Activated T-cell treated with anti-CD3 and anti-CD28 coated beads, Interleukin-2, amount 50 U/mL, for 4 hours (primary cell): ENCODE measurements around the gene MYL9. TPM values are rescaled to one million over a fixed set of nuclear protein-coding genes. Genes with fewer than 3 reads are reported as not detected.

Experiments
- ATAC-seq, 2 donors: fragments of 200-7000 bp; cut with Tn5 transposase; one replicate each; pipeline ENCODE4 v1.10.0; 2021
- DNase-seq: peaks from one replicate; pipeline ENCODE4 v3.0.0-alpha.2; 2020
- H3K27me3 Mint-ChIP-seq: one replicate; pipeline ENCODE4 v1.8.0; 2021; ENCODE audit warnings: low read depth, mixed read lengths
- H3K36me3 Mint-ChIP-seq: one replicate; pipeline ENCODE4 v1.8.0; 2022; ENCODE audit warnings: mixed read lengths; ENCODE audit not compliant: insufficient read depth
- H3K4me1 Mint-ChIP-seq: one replicate; pipeline ENCODE4 v1.8.0; 2021; ENCODE audit warnings: low read depth, mixed read lengths
- H3K4me3 Mint-ChIP-seq: one replicate; pipeline ENCODE4 v1.8.0; 2021; ENCODE audit warnings: mild to moderate bottlenecking, moderate library complexity, mixed read lengths
- H3K9me3 Mint-ChIP-seq: one replicate; pipeline ENCODE4 v1.8.0; 2021; ENCODE audit warnings: mixed read lengths
- total RNA-seq, 3 donors: library from RNA; stranded (reverse); gene quantifications; one replicate each; pipeline ENCODE4 v1.2.1, GENCODE V29; 2021

The MYL9 gene
- total RNA-seq, 3 donors from 2014 or later, result 0.90 to 1.2 (median 0.98) TPM

GRCh38 chr20:36540551-36541211 lies 638 bp upstream of the MYL9 start:
- peaks cover 5% of the 10 kb centered on the region for H3K27me3 Mint-ChIP-seq
- H3K9me3 Mint-ChIP-seq, result no peaks in the 10 kb centered on the region
- no peak overlapping the region for H3K4me3 Mint-ChIP-seq
- H3K36me3 Mint-ChIP-seq, result no peaks in the 10 kb centered on the region
- ATAC-seq (peak in 1 of 2 donors; percentile 14), DNase-seq (no peak)
- no peaks in the 10 kb centered on the region for H3K4me1 Mint-ChIP-seq

- Mint-ChIP-seq H3K4me1 (no peaks in the 10 kb centered on the region), H3K9me3 (no peaks in the 10 kb centered on the region), H3K27me3 (peaks cover 5% of the 10 kb centered on the region), H3K4me3 (no peak overlapping the region), H3K36me3 (no peaks in the 10 kb centered on the region)
- DNase-seq, result no peak
- no peak for ATAC-seq
Measured at GRCh38 chr20:36541768-36542488, 609 bp downstream of the MYL9 start.

GRCh38 chr20:36542516-36543183 lies 1.3 kb downstream of the MYL9 start:
- no peak overlapping the region for H3K4me3 Mint-ChIP-seq
- no peaks in the 10 kb centered on the region for H3K9me3 Mint-ChIP-seq
- no peaks in the 10 kb centered on the region for H3K36me3 Mint-ChIP-seq
- H3K4me1 Mint-ChIP-seq, result no peaks in the 10 kb centered on the region
- ATAC-seq (no peak), DNase-seq (no peak)
- peaks cover 5% of the 10 kb centered on the region for H3K27me3 Mint-ChIP-seq

GRCh38 chr20:36543184-36544133 lies 2.1 kb downstream of the MYL9 start:
- ATAC-seq (no peak), DNase-seq (no peak)
- Mint-ChIP-seq H3K4me1 (no peaks in the 10 kb centered on the region), H3K36me3 (no peaks in the 10 kb centered on the region), H3K9me3 (no peaks in the 10 kb centered on the region), H3K27me3 (peaks cover 5% of the 10 kb centered on the region), H3K4me3 (no peak overlapping the region)

- no peak for DNase-seq
- no peaks in the 10 kb centered on the region for H3K9me3 Mint-ChIP-seq
- no peaks in the 10 kb centered on the region for H3K36me3 Mint-ChIP-seq
- ATAC-seq, result no peak
- no peaks in the 10 kb centered on the region for H3K4me1 Mint-ChIP-seq
- H3K27me3 Mint-ChIP-seq, result peaks cover 3% of the 10 kb centered on the region
- no peak overlapping the region for H3K4me3 Mint-ChIP-seq
Measured at GRCh38 chr20:36544134-36545018, 3.1 kb downstream of the MYL9 start.

GRCh38 chr20:36546111-36546736 lies 4.9 kb downstream of the MYL9 start:
- H3K4me3 Mint-ChIP-seq, result no peak overlapping the region
- H3K9me3 Mint-ChIP-seq, result no peaks in the 10 kb centered on the region
- no peaks in the 10 kb centered on the region for H3K27me3 Mint-ChIP-seq
- ATAC-seq (no peak), DNase-seq (no peak)
- no peaks in the 10 kb centered on the region for H3K36me3 Mint-ChIP-seq
- H3K4me1 Mint-ChIP-seq, result no peaks in the 10 kb centered on the region

- Mint-ChIP-seq H3K36me3 (no peaks in the 10 kb centered on the region), H3K4me1 (no peaks in the 10 kb centered on the region), H3K9me3 (no peaks in the 10 kb centered on the region), H3K27me3 (no peaks in the 10 kb centered on the region), H3K4me3 (no peak overlapping the region)
- DNase-seq (no peak), ATAC-seq (no peak)
Measured at GRCh38 chr20:36547186-36548005, 6.1 kb downstream of the MYL9 start.

GRCh38 chr20:36548006-36548315 lies 6.6 kb downstream of the MYL9 start:
- DNase-seq, result no peak
- no peaks in the 10 kb centered on the region for H3K36me3 Mint-ChIP-seq

GRCh38 chr20:36548704-36549627 lies 7.6 kb downstream of the MYL9 start:
- no peak overlapping the region for H3K4me3 Mint-ChIP-seq
- no peaks in the 10 kb centered on the region for H3K4me1 Mint-ChIP-seq
- no peaks in the 10 kb centered on the region for H3K9me3 Mint-ChIP-seq
- no peak for ATAC-seq
- H3K27me3 Mint-ChIP-seq, result no peaks in the 10 kb centered on the region
- DNase-seq, result no peak
- H3K36me3 Mint-ChIP-seq, result no peaks in the 10 kb centered on the region

More at GRCh38 chr20:36548006-36548315, 6.6 kb downstream of the MYL9 start:
- H3K4me3 Mint-ChIP-seq, result no peak overlapping the region
- H3K4me1 Mint-ChIP-seq, result no peaks in the 10 kb centered on the region
- ATAC-seq, result no peak
- H3K9me3 Mint-ChIP-seq, result no peaks in the 10 kb centered on the region
- H3K27me3 Mint-ChIP-seq, result no peaks in the 10 kb centered on the region

- ATAC-seq, result no peak
- no peak for DNase-seq
- Mint-ChIP-seq H3K9me3 (no peaks in the 10 kb centered on the region), H3K27me3 (no peaks in the 10 kb centered on the region), H3K4me3 (no peak overlapping the region), H3K36me3 (no peaks in the 10 kb centered on the region), H3K4me1 (no peaks in the 10 kb centered on the region)
Measured at GRCh38 chr20:36549628-36549941, 8.3 kb downstream of the MYL9 start.

- H3K4me3 Mint-ChIP-seq, result no peak overlapping the region
- H3K36me3 Mint-ChIP-seq, result no peaks in the 10 kb centered on the region
- DNase-seq, result no peak
- no peak for ATAC-seq
- H3K27me3 Mint-ChIP-seq, result no peaks in the 10 kb centered on the region
- no peaks in the 10 kb centered on the region for H3K4me1 Mint-ChIP-seq
- H3K9me3 Mint-ChIP-seq, result no peaks in the 10 kb centered on the region
Measured at GRCh38 chr20:36549942-36550789, 8.8 kb downstream of the MYL9 start.
